OCI-LY3 (cell line): ENCODE measurements around the gene SREBF1.

Experiments used
- CTCF ChIP-seq: fragments of 200-600, 300-600 bp; sonication (generic); IDR thresholded peaks from 2 replicates; pipeline ENCODE4 v1.5.1; 2014; ENCODE audit warnings: antibody characterized with exemption, low read length, low read depth
- EZH2phosphoT487 ChIP-seq: fragments of 200-600 bp; shearing (Covaris generic); IDR thresholded peaks from 2 replicates; pipeline ENCODE4 v1.6.1; 2018; ENCODE audit warnings: antibody characterized with exemption, mixed run types, low read depth

- TF ChIP-seq CTCF (no peak), EZH2phosphoT487 (no peak)
Measured at GRCh38 chr17:17776889-17777288, 59.9 kb downstream of the SREBF1 start.
